Myocyte (in vitro differentiated cells): ENCODE results near the gene CNTLN. TPM values are rescaled to one million over a fixed set of nuclear protein-coding genes. Genes with fewer than 3 reads are reported as not detected.
"Not testable (repeated sequence)": the region's sequence is repeated elsewhere in the genome, so short reads cannot be mapped to it uniquely, and the experiment has no call there.

ENCODE experiments used
- DNase-seq: peaks from one replicate; pipeline ENCODE4 v3.0.0-alpha.2; 2012; ENCODE audit warnings: low read depth
- total RNA-seq: library from RNA; depleted of rRNA; stranded (reverse); fragments of >200 nt; gene quantifications from 2 replicates; pipeline ENCODE4 v1.2.3, GENCODE V29; 2014

Gene CNTLN
- total RNA-seq, 1 donor from 2014 or later: 7.4 TPM

GRCh38 chr9:17491780-17492179, 356.9 kb downstream of the CNTLN start:
- no peak for DNase-seq

- DNase-seq: no peak
Measured at GRCh38 chr9:17503196-17503595, 368.4 kb downstream of the CNTLN start.

GRCh38 chr9:17509151-17509550, 374.3 kb downstream of the CNTLN start:
- no peak for DNase-seq

- peak; percentile 9 for DNase-seq
Measured at GRCh38 chr9:17509701-17510100, 374.9 kb downstream of the CNTLN start.

GRCh38 chr9:17519761-17520160, 384.9 kb downstream of the CNTLN start:
- DNase-seq: no peak

- DNase-seq: no peak
Measured at GRCh38 chr9:17520268-17521064, 385.6 kb downstream of the CNTLN start.

- no peak for DNase-seq
Measured at GRCh38 chr9:17521100-17521855, 386.4 kb downstream of the CNTLN start.

- DNase-seq: not testable (repeated sequence)
Measured at GRCh38 chr9:17526726-17527125, 391.9 kb downstream of the CNTLN start.

GRCh38 chr9:17528859-17529258, 394.0 kb downstream of the CNTLN start:
- peak; percentile 18 for DNase-seq

GRCh38 chr9:17531642-17532254, 396.9 kb downstream of the CNTLN start:
- DNase-seq: peak; percentile 57

- DNase-seq: no peak
Measured at GRCh38 chr9:17532461-17532860, 397.6 kb downstream of the CNTLN start.

- no peak for DNase-seq
Measured at GRCh38 chr9:17535176-17535575, 400.3 kb downstream of the CNTLN start.

GRCh38 chr9:17536027-17536426, 401.2 kb downstream of the CNTLN start:
- no peak for DNase-seq

GRCh38 chr9:17551023-17551422, 416.2 kb downstream of the CNTLN start:
- no peak for DNase-seq
